NCI-H128 (cell line): ENCODE data around the gene SEMA3D.

ENCODE experiments used
- DNase-seq: peaks from one replicate; lab custom pipeline; 2025; ENCODE audit not compliant: unreplicated experiment; lab: John Stamatoyannopoulos, UW

SEMA3D gene

GRCh38 chr7:85184599-85185423 is 2.0 kb downstream of the SEMA3D start:
- no peak for DNase-seq

- no peak for DNase-seq
Observed at GRCh38 chr7:85183296-85183695, 3.6 kb downstream of the SEMA3D start.

- no peak for DNase-seq
Observed at GRCh38 chr7:85178531-85179298, 8.1 kb downstream of the SEMA3D start.

GRCh38 chr7:85177316-85177715 is 9.5 kb downstream of the SEMA3D start:
- DNase-seq: no peak

GRCh38 chr7:85176197-85176596 is 10.7 kb downstream of the SEMA3D start:
- no peak for DNase-seq

GRCh38 chr7:85175217-85175616 is 11.6 kb downstream of the SEMA3D start:
- no peak for DNase-seq

- DNase-seq: no peak
Observed at GRCh38 chr7:85172530-85172941, 14.3 kb downstream of the SEMA3D start.

GRCh38 chr7:85167636-85168035 is 19.2 kb downstream of the SEMA3D start:
- no peak for DNase-seq

GRCh38 chr7:85165263-85165662 is 21.6 kb downstream of the SEMA3D start:
- DNase-seq: no peak

- DNase-seq: no peak
Observed at GRCh38 chr7:85164376-85164775, 22.5 kb downstream of the SEMA3D start.

GRCh38 chr7:85162721-85163120 is 24.1 kb downstream of the SEMA3D start:
- DNase-seq: no peak

GRCh38 chr7:85160223-85160622 is 26.6 kb downstream of the SEMA3D start:
- DNase-seq: no peak

GRCh38 chr7:85159003-85159402 is 27.9 kb downstream of the SEMA3D start:
- no peak for DNase-seq

GRCh38 chr7:85156661-85157208 is 30.1 kb downstream of the SEMA3D start:
- DNase-seq: no peak

GRCh38 chr7:85154282-85154937 is 32.4 kb downstream of the SEMA3D start:
- DNase-seq: no peak

- no peak for DNase-seq
Observed at GRCh38 chr7:85153715-85154114, 33.1 kb downstream of the SEMA3D start.

GRCh38 chr7:85150624-85151023 is 36.2 kb downstream of the SEMA3D start:
- no peak for DNase-seq

GRCh38 chr7:85144771-85145170 is 42.1 kb downstream of the SEMA3D start:
- no peak for DNase-seq

GRCh38 chr7:85135977-85136376 is 50.9 kb downstream of the SEMA3D start:
- no peak for DNase-seq

GRCh38 chr7:85133560-85133959 is 53.3 kb downstream of the SEMA3D start:
- no peak for DNase-seq

- no peak for DNase-seq
Observed at GRCh38 chr7:85133006-85133405, 53.9 kb downstream of the SEMA3D start.
